Endothelial cell of umbilical vein (primary cell): ENCODE results near the gene HOXC9. TPM values are rescaled to one million over a fixed set of nuclear protein-coding genes. Genes with fewer than 3 reads are reported as not detected.

Experiments
- BruUV-seq: library from RNA; stranded (reverse); fragments of 400-500 nt; replicated peaks from 2 replicates; lab custom pipeline; 2021; lab: Mats Ljungman, UMichigan
- CTCF ChIA-PET: fragments of 300-600, 350-600 bp; sonication (Branson Sonifier 250); formaldehyde crosslinking; loops from one replicate; lab custom pipeline; 2021; ENCODE audit warnings: antibody characterized with exemption, inconsistent platforms; lab: Charles Lee
- POLR2A ChIA-PET: fragments of 300-600, 350-600 bp; sonication (Branson Sonifier 250); formaldehyde crosslinking; loops from one replicate; lab custom pipeline; 2021; ENCODE audit warnings: antibody characterized with exemption, inconsistent platforms; lab: Charles Lee
- DNase-seq: peaks from one replicate; pipeline ENCODE4 v3.0.0-alpha.2; 2011; ENCODE audit warnings: low read depth, low spot score
- FAIRE-seq: peaks from 2 replicates; lab custom pipeline; 2011; peaks lifted over from hg19 to GRCh38; lab: Jason Lieb, UNC
- H2AFZ ChIP-seq: 2 replicates; pipeline ENCODE4 v1.6.0; 2012; ENCODE audit warnings: low read depth, low read length, control low read depth, inconsistent platforms
- H3K27ac ChIP-seq: 2 replicates; pipeline ENCODE4 v1.5.1; 2011; ENCODE audit warnings: low read depth, mild to moderate bottlenecking, control low read depth, low read length, moderate library complexity; ENCODE audit not compliant: insufficient read depth
- H3K27me3 ChIP-seq, 2 experiments: 2 replicates each; pipeline versions ENCODE4 v1.6.0 to v1.6.1; 2011; ENCODE audit warnings: low read length in 2 of 2, mixed read lengths in 1 of 2; ENCODE audit not compliant: control insufficient read depth in 2 of 2, insufficient read depth in 2 of 2
- H3K36me3 ChIP-seq, 2 experiments: 2 replicates in 1 of 2; 3 replicates in 1 of 2; pipeline ENCODE4 v1.5.1; 2011; ENCODE audit warnings: low read length in 2 of 2, mild to moderate bottlenecking in 1 of 2, moderate library complexity in 1 of 2; ENCODE audit not compliant: control insufficient read depth in 2 of 2, insufficient read depth in 2 of 2; ENCODE audit errors: extremely low read depth in 1 of 2
- H3K4me1 ChIP-seq: 3 replicates; pipeline ENCODE4 v1.5.1; 2011; ENCODE audit warnings: mild to moderate bottlenecking, low read length; ENCODE audit not compliant: control insufficient read depth, insufficient read depth; ENCODE audit errors: extremely low read depth
- H3K4me2 ChIP-seq: 2 replicates; pipeline ENCODE4 v1.6.1; 2011; ENCODE audit warnings: low read length, control low read depth, mixed read lengths; ENCODE audit not compliant: insufficient read depth
- H3K4me3 ChIP-seq, 3 experiments: fragments of 200-600 bp in 1 of 3; sonication (generic), shearing (Covaris generic) in 1 of 3; replicated peaks in 1 of 3; 2 replicates each; pipeline ENCODE4 v1.5.1; 2011 to 2016; ENCODE audit warnings: control low read depth in 3 of 3, low read length in 3 of 3, mild to moderate bottlenecking in 2 of 3, inconsistent platforms in 1 of 3, low read depth in 1 of 3, moderate library complexity in 1 of 3; ENCODE audit not compliant: insufficient read depth in 1 of 3
- H3K79me2 ChIP-seq: 2 replicates; pipeline ENCODE4 v1.6.0; 2012; ENCODE audit warnings: low read length, inconsistent platforms; ENCODE audit not compliant: control insufficient read depth, insufficient read depth
- H3K9ac ChIP-seq: replicated peaks from 2 replicates; pipeline ENCODE3; 2011; ENCODE audit warnings: low read length, control low read depth; ENCODE audit not compliant: insufficient read depth; ENCODE audit errors: extremely low read depth
- H3K9me1 ChIP-seq: replicated peaks from 3 replicates; pipeline ENCODE4 v1.6.0; 2011; ENCODE audit warnings: mild to moderate bottlenecking, low read length; ENCODE audit not compliant: control insufficient read depth, insufficient read depth; ENCODE audit errors: extremely low read depth
- H3K9me3 ChIP-seq: replicated peaks from 2 replicates; pipeline ENCODE4 v1.5.1; 2012; ENCODE audit warnings: low read length, inconsistent platforms; ENCODE audit not compliant: control insufficient read depth, insufficient read depth
- H4K20me1 ChIP-seq: replicated peaks from 2 replicates; pipeline ENCODE3; 2011; ENCODE audit warnings: mild to moderate bottlenecking, low read length; ENCODE audit not compliant: control insufficient read depth, insufficient read depth; ENCODE audit errors: extremely low read depth
- EZH2 ChIP-seq: IDR thresholded peaks from 2 replicates; pipeline ENCODE4 v1.6.1; 2012; ENCODE audit warnings: borderline replicate concordance, low read depth, mild to moderate bottlenecking, moderate library complexity, low read length, inconsistent platforms; ENCODE audit not compliant: severe bottlenecking
- FOS ChIP-seq: IDR thresholded peaks from 2 replicates; pipeline ENCODE4 v1.6.1; 2011; ENCODE audit warnings: mild to moderate bottlenecking, low read length, moderate library complexity, borderline replicate concordance; ENCODE audit not compliant: insufficient read depth
- GATA2 ChIP-seq: IDR thresholded peaks from 2 replicates; pipeline ENCODE4 v1.7.0; 2011; ENCODE audit warnings: low read depth, mild to moderate bottlenecking, moderate library complexity, mixed read lengths, low read length; ENCODE audit not compliant: insufficient read length, insufficient read depth
- JUN ChIP-seq: IDR thresholded peaks from 2 replicates; pipeline ENCODE4 v1.6.1; 2011; ENCODE audit warnings: borderline replicate concordance, low read depth; ENCODE audit not compliant: insufficient read length, insufficient read depth
- MYC ChIP-seq: IDR thresholded peaks from one replicate; pipeline ENCODE4 v1.6.1; 2011; ENCODE audit warnings: mild to moderate bottlenecking, low read depth, low read length
- POLR2A ChIP-seq: IDR thresholded peaks from 2 replicates; pipeline ENCODE4 v1.6.1; 2012; ENCODE audit warnings: low read depth, mild to moderate bottlenecking, control low read depth, low read length
- POLR2AphosphoS5 ChIP-seq: IDR thresholded peaks from 2 replicates; pipeline ENCODE4 v1.6.1; 2012; ENCODE audit warnings: low read depth, mild to moderate bottlenecking, control low read depth, low read length, moderate library complexity; ENCODE audit not compliant: insufficient read depth
- dilution Hi-C: fragments of 300-500 bp; cut with MboI; formaldehyde crosslinking; loops from one replicate; pipeline ENCODE4 v1.15.0; 2019; ENCODE audit warnings: low sequenced_read_pairs; ENCODE audit not compliant: extremely low pct_ligation_motif_present
- intact Hi-C: fragments of 100-400 bp; cut with micrococcal nuclease; formaldehyde crosslinking; loops from one replicate; pipeline ENCODE4 v1.10.0; 2022
- polyA plus RNA-seq, 4 experiments: library from polyadenylated mRNA; depleted of rRNA in 3 of 4; stranded (reverse) in 3 of 4; unstranded in 1 of 4; fragments of >200 nt; gene quantifications; 2 replicates each; pipeline versions ENCODE4 v1.2.1 to v1.2.3, GENCODE V29; 2011 to 2012; ENCODE audit warnings: missing spikeins in 1 of 4
- total RNA-seq: library from RNA; stranded (reverse); gene quantifications from 2 replicates; pipeline ENCODE4 v1.2.3, GENCODE V29; 2021
- TF ChIP-seq, protein P1 (sequence below): IDR thresholded peaks from 2 replicates; pipeline ENCODE4 v1.6.1; 2011; ENCODE audit not compliant: insufficient read depth, insufficient read length
- TF ChIP-seq, protein P2 (sequence below), 2 donors: IDR thresholded peaks; 1 replicate in 1 of 2; 2 replicates in 1 of 2; pipeline ENCODE4 v1.5.1; 2011; ENCODE audit warnings: low read length in 2 of 2, mild to moderate bottlenecking in 2 of 2, moderate library complexity in 2 of 2, control low read depth in 1 of 2, inconsistent platforms in 1 of 2, low read depth in 1 of 2; ENCODE audit not compliant: insufficient read depth in 1 of 2; ENCODE audit errors: extremely low read depth in 1 of 2

Gene HOXC9
- total and polyA plus RNA-seq, 2 donors (not counting 3 experiments of a cell fraction or from before 2014, with no cell fraction given) = 0.40 to 0.58 TPM

- TF ChIP-seq, protein P1, sequence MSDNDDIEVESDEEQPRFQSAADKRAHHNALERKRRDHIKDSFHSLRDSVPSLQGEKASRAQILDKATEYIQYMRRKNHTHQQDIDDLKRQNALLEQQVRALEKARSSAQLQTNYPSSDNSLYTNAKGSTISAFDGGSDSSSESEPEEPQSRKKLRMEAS = no peak
- no peak for TF ChIP-seq POLR2AphosphoS5
- no peak for TF ChIP-seq FOS
- no peaks in the 10 kb centered on the region for H3K79me2 ChIP-seq
- H3K9ac ChIP-seq = no peak overlapping the region
Observed at GRCh38 chr12:53993162-53994008, 6.6 kb upstream of the HOXC9 start.

GRCh38 chr12:53994009-53994263 lies 6.0 kb upstream of the HOXC9 start:
- no TSS peak for BruUV-seq
- Histone ChIP-seq H3K4me1 (no peaks in the 10 kb centered on the region), H3K79me2 (no peaks in the 10 kb centered on the region), H4K20me1 (no peaks in the 10 kb centered on the region), H3K4me2 (no peak overlapping the region), H3K9me1 (no peaks in the 10 kb centered on the region), H3K9me3 (no peaks in the 10 kb centered on the region), H3K27ac (no peak overlapping the region), H2AFZ (no peak overlapping the region), H3K9ac (no peak overlapping the region), H3K27me3 (peaks cover 91 to 98% of the 10 kb centered on the region in 2 experiments), H3K36me3 (no peaks in the 10 kb centered on the region), H3K4me3 (no peak overlapping the region)
- CTCF ChIA-PET = interaction anchor here (1.2 to 4.3 kb wide), 4 partner anchors 9 to 38 kb away, joined by 3 to 24 read pairs (median 13); partner anchors contain the start of gene HOXC10
- DNase-seq (no peak), FAIRE-seq (no peak)
- intact Hi-C loops = no loop called here
- POLR2A ChIA-PET = no interaction called here
- TF ChIP-seq POLR2AphosphoS5 (no peak), MYC (no peak), JUN (no peak), POLR2A (no peak), GATA2 (no peak), FOS (no peak), EZH2 (no peak)
- TF ChIP-seq, protein P1 = no peak
- TF ChIP-seq, protein P2, sequence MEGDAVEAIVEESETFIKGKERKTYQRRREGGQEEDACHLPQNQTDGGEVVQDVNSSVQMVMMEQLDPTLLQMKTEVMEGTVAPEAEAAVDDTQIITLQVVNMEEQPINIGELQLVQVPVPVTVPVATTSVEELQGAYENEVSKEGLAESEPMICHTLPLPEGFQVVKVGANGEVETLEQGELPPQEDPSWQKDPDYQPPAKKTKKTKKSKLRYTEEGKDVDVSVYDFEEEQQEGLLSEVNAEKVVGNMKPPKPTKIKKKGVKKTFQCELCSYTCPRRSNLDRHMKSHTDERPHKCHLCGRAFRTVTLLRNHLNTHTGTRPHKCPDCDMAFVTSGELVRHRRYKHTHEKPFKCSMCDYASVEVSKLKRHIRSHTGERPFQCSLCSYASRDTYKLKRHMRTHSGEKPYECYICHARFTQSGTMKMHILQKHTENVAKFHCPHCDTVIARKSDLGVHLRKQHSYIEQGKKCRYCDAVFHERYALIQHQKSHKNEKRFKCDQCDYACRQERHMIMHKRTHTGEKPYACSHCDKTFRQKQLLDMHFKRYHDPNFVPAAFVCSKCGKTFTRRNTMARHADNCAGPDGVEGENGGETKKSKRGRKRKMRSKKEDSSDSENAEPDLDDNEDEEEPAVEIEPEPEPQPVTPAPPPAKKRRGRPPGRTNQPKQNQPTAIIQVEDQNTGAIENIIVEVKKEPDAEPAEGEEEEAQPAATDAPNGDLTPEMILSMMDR (IDR thresholded peaks at IDR 0.05; ENCODE audit: extremely low read depth in 1 of 2, insufficient read depth in 1 of 2, low read depth in 1 of 2, low read length in 2 of 2) = no peak
- dilution Hi-C loops = no loop called here

More at GRCh38 chr12:53993162-53994008, 6.6 kb upstream of the HOXC9 start:
- peaks cover 92 to 98% of the 10 kb centered on the region in 2 experiments for H3K27me3 ChIP-seq
- H3K4me1 ChIP-seq = no peaks in the 10 kb centered on the region
- no peaks in the 10 kb centered on the region for H3K9me1 ChIP-seq
- FAIRE-seq = no peak
- H2AFZ ChIP-seq = no peak overlapping the region
- H4K20me1 ChIP-seq = no peaks in the 10 kb centered on the region
- H3K4me3 ChIP-seq = no peak overlapping the region
- H3K4me2 ChIP-seq = no peak overlapping the region
- dilution Hi-C loops (no loop called here), intact Hi-C loops (no loop called here)
- H3K9me3 ChIP-seq = no peaks in the 10 kb centered on the region
- H3K27ac ChIP-seq = no peak overlapping the region
- DNase-seq = no peak
- BruUV-seq = no TSS peak
- H3K36me3 ChIP-seq = no peaks in the 10 kb centered on the region
- POLR2A ChIA-PET = no interaction called here
- CTCF ChIA-PET = interaction anchor here (1.2 to 4.3 kb wide), 3 partner anchors 9 to 39 kb away, joined by 3 to 24 read pairs (median 9); partner anchors contain the start of gene HOXC10
